ENCODE measurements around the gene PPP4R4. TPM values are rescaled to one million over a fixed set of nuclear protein-coding genes. Genes with fewer than 3 reads are reported as not detected.

Gene PPP4R4
- total and polyA plus RNA-seq, 9 donors: 3.0 to 41.0 (median 14.2) TPM

GRCh38 chr14:94298130-94298529 is 124.0 kb downstream of the PPP4R4 start:
- no peak overlapping the region for H3K4me3 ChIP-seq
- no peak for TF ChIP-seq EP300 (IDR thresholded peaks at IDR 0.05)
- TF ChIP-seq POLR2A (IDR thresholded peaks at IDR 0.05): no peak

GRCh38 chr14:94303111-94303510 is 129.0 kb downstream of the PPP4R4 start:
- Histone ChIP-seq H3K27me3 (no peaks in the 10 kb centered on the region), H3K9me3 (no peaks in the 10 kb centered on the region), H3K27ac (no peak overlapping the region), H3K4me3 (no peak overlapping the region), H3K4me1 (ENCODE audit: insufficient read depth) (no peaks in the 10 kb centered on the region), H3K36me3 (no peaks in the 10 kb centered on the region)
- intact Hi-C loops (cut with DNase I): no loop called here
- WGBS, 3 donors: 67 to 72% (median 68%) methylated on average over 7 of the region's 7 CpGs
- DNase-seq: no peak
- TF ChIP-seq, protein P1, sequence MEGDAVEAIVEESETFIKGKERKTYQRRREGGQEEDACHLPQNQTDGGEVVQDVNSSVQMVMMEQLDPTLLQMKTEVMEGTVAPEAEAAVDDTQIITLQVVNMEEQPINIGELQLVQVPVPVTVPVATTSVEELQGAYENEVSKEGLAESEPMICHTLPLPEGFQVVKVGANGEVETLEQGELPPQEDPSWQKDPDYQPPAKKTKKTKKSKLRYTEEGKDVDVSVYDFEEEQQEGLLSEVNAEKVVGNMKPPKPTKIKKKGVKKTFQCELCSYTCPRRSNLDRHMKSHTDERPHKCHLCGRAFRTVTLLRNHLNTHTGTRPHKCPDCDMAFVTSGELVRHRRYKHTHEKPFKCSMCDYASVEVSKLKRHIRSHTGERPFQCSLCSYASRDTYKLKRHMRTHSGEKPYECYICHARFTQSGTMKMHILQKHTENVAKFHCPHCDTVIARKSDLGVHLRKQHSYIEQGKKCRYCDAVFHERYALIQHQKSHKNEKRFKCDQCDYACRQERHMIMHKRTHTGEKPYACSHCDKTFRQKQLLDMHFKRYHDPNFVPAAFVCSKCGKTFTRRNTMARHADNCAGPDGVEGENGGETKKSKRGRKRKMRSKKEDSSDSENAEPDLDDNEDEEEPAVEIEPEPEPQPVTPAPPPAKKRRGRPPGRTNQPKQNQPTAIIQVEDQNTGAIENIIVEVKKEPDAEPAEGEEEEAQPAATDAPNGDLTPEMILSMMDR (IDR thresholded peaks at IDR 0.05): no peak
- TF ChIP-seq POLR2A (IDR thresholded peaks at IDR 0.05) (no peak), EP300 (IDR thresholded peaks at IDR 0.05) (no peak)

More at GRCh38 chr14:94298130-94298529, 124.0 kb downstream of the PPP4R4 start:
- intact Hi-C loops (cut with DNase I): no loop called here
- no peak overlapping the region for H3K27ac ChIP-seq
- DNase-seq: no peak
- H3K27me3 ChIP-seq: no peaks in the 10 kb centered on the region
- no peaks in the 10 kb centered on the region for H3K9me3 ChIP-seq
- no peaks in the 10 kb centered on the region for H3K36me3 ChIP-seq
- 90 to 93% (median 90%) methylated on average over 15 of the region's 15 CpGs for WGBS, 3 donors
- H3K4me1 ChIP-seq (ENCODE audit: insufficient read depth): no peaks in the 10 kb centered on the region

- H3K36me3 ChIP-seq: no peaks in the 10 kb centered on the region
- WGBS, 3 donors: 84 to 92% (median 88%) methylated on average over 6 of the region's 6 CpGs
- H3K27ac ChIP-seq: no peak overlapping the region
- no peaks in the 10 kb centered on the region for H3K27me3 ChIP-seq
- DNase-seq: no peak
- no peaks in the 10 kb centered on the region for H3K9me3 ChIP-seq
- H3K4me3 ChIP-seq: no peak overlapping the region
- no peaks in the 10 kb centered on the region for H3K4me1 ChIP-seq (ENCODE audit: insufficient read depth)
- TF ChIP-seq, protein P1 (IDR thresholded peaks at IDR 0.05): no peak
- no peak for TF ChIP-seq EP300 (IDR thresholded peaks at IDR 0.05)
- no peak for TF ChIP-seq POLR2A (IDR thresholded peaks at IDR 0.05)
- intact Hi-C loops (cut with DNase I): no loop called here
Measured at GRCh38 chr14:94304243-94304642, 130.1 kb downstream of the PPP4R4 start.

GRCh38 chr14:94305620-94306019 is 131.5 kb downstream of the PPP4R4 start:
- Histone ChIP-seq H3K9me3 (no peaks in the 10 kb centered on the region), H3K4me1 (ENCODE audit: insufficient read depth) (no peaks in the 10 kb centered on the region), H3K36me3 (no peaks in the 10 kb centered on the region), H3K4me3 (no peak overlapping the region), H3K27me3 (no peaks in the 10 kb centered on the region), H3K27ac (no peak overlapping the region)
- TF ChIP-seq POLR2A (IDR thresholded peaks at IDR 0.05): no peak
- TF ChIP-seq EP300 (IDR thresholded peaks at IDR 0.05): no peak
- TF ChIP-seq, protein P1 (IDR thresholded peaks at IDR 0.05): no peak
- whole genome bisulfite sequencing, 3 donors: 68 to 80% (median 78%) methylated on average over 2 of the region's 2 CpGs
- DNase-seq: no peak
- intact Hi-C loops (cut with DNase I): no loop called here

GRCh38 chr14:94306047-94306978 is 132.2 kb downstream of the PPP4R4 start:
- TF ChIP-seq, protein P1 (IDR thresholded peaks at IDR 0.05): no peak
- TF ChIP-seq EP300 (IDR thresholded peaks at IDR 0.05) (no peak), POLR2A (IDR thresholded peaks at IDR 0.05) (no peak)
- H3K4me1 ChIP-seq (ENCODE audit: insufficient read depth): no peaks in the 10 kb centered on the region
- no peak for DNase-seq
- no peaks in the 10 kb centered on the region for H3K36me3 ChIP-seq
- no peak overlapping the region for H3K27ac ChIP-seq
- WGBS, 3 donors: 65 to 72% (median 68%) methylated on average over 12 of the region's 12 CpGs
- no peak overlapping the region for H3K4me3 ChIP-seq
- H3K27me3 ChIP-seq: no peaks in the 10 kb centered on the region
- intact Hi-C loops (cut with DNase I): no loop called here
- no peaks in the 10 kb centered on the region for H3K9me3 ChIP-seq
